HCT116 (cell line): ENCODE data around the gene DLG5. TPM values are rescaled to one million over a fixed set of nuclear protein-coding genes. Genes with fewer than 3 reads are reported as not detected.
A peak's percentile ranks its signal among the peaks of the same experiment; 100 is the strongest.

Experiments used
- ATAC-seq: fragments of 200-7000 bp; cut with Tn5 transposase; 2 replicates; pipeline ENCODE4 v1.9.1; 2020; ENCODE audit warnings: mild to moderate bottlenecking, moderate library complexity
- BruUV-seq: library from RNA; stranded (reverse); fragments of 400-500 nt; replicated peaks from 2 replicates; lab custom pipeline; 2021; lab: Mats Ljungman, UMichigan
- CTCF ChIA-PET: fragments of 300-600 bp; sonication (Branson Sonifier 250); formaldehyde crosslinking; loops from one replicate; lab custom pipeline; 2021; ENCODE audit warnings: antibody characterized with exemption; lab: Charles Lee
- POLR2A ChIA-PET: fragments of 300-600, 350-600 bp; sonication (Branson Sonifier 250); formaldehyde crosslinking; loops from one replicate; lab custom pipeline; 2021; ENCODE audit warnings: antibody characterized with exemption; lab: Charles Lee
- RAD21 ChIA-PET, 2 experiments: fragments of 300-600 bp; sonication (Branson Sonifier 250); formaldehyde crosslinking; loops; one replicate each; lab custom pipeline; 2023; ENCODE audit warnings: low total read pairs in 2 of 2; ENCODE audit not compliant: uncharacterized antibody in 2 of 2, unreplicated experiment in 2 of 2, low non-redundant PET in 1 of 2; lab: Charles Lee
- DNase-seq: peaks from one replicate; pipeline ENCODE4 v3.0.0-alpha.2; 2010; ENCODE audit warnings: low read depth, low spot score
- H2AFZ ChIP-seq: fragments of 200-600 bp; shearing (Covaris generic), sonication (generic); 2 replicates; pipeline ENCODE4 v1.6.1; 2017; ENCODE audit warnings: low read depth, mixed run types, mixed read lengths, antibody characterized with exemption, low read length; ENCODE audit not compliant: poor library complexity, severe bottlenecking
- H3K27ac ChIP-seq: 2 replicates; pipeline ENCODE4 v1.5.1; 2012; ENCODE audit warnings: low read depth, low read length
- H3K27me3 ChIP-seq: fragments of 200-600 bp; sonication (generic); 2 replicates; pipeline ENCODE4 v1.6.1; 2016; ENCODE audit warnings: mixed run types, low read length, mixed read lengths; ENCODE audit not compliant: insufficient read depth
- H3K36me3 ChIP-seq, 2 experiments: fragments of 200-500 bp in 1 of 2; fragments of 200-600 bp in 1 of 2; sonication (Bioruptor generic) in 1 of 2; sonication (generic) in 1 of 2; 2 replicates each; pipeline versions ENCODE4 v1.5.1 to v1.6.1; 2014 to 2016; ENCODE audit warnings: low read length in 2 of 2, inconsistent platforms in 1 of 2, mixed read lengths in 1 of 2, mixed run types in 1 of 2; ENCODE audit not compliant: insufficient read depth in 2 of 2, control insufficient read depth in 1 of 2
- H3K4me1 ChIP-seq, 2 experiments: fragments of 200-600 bp in 1 of 2; sonication (generic) in 1 of 2; 2 replicates each; pipeline versions ENCODE4 v1.5.1 to v1.6.1; 2012 to 2017; ENCODE audit warnings: low read length in 2 of 2, inconsistent platforms in 1 of 2, mild to moderate bottlenecking in 1 of 2, mixed read lengths in 1 of 2, mixed run types in 1 of 2, moderate library complexity in 1 of 2; ENCODE audit not compliant: insufficient read depth in 2 of 2, control insufficient read depth in 1 of 2
- H3K4me2 ChIP-seq: fragments of 200-600 bp; sonication (generic); 2 replicates; pipeline ENCODE4 v1.6.1; 2017; ENCODE audit warnings: mixed run types, low read length, mixed read lengths
- H3K4me3 ChIP-seq, 2 experiments: fragments of 200-600 bp in 1 of 2; sonication (generic) in 1 of 2; replicated peaks in 1 of 2; 2 replicates each; pipeline ENCODE4 v1.5.1; 2011 to 2016; ENCODE audit warnings: low read length in 2 of 2, control low read depth in 1 of 2, low read depth in 1 of 2, mild to moderate bottlenecking in 1 of 2, mixed read lengths in 1 of 2, mixed run types in 1 of 2
- H3K79me2 ChIP-seq: fragments of 200-600 bp; sonication (generic); 2 replicates; pipeline ENCODE4 v1.6.1; 2017; ENCODE audit warnings: mild to moderate bottlenecking, mixed run types, low read length, moderate library complexity, mixed read lengths; ENCODE audit not compliant: insufficient read depth
- H3K9ac ChIP-seq: fragments of 200-600 bp; sonication (generic); 2 replicates; pipeline ENCODE4 v1.6.1; 2016; ENCODE audit warnings: low read length, mixed read lengths
- H3K9me2 ChIP-seq: fragments of 200-600 bp; sonication (generic), shearing (Covaris generic); 2 replicates; pipeline ENCODE4 v1.6.1; 2017; ENCODE audit warnings: mixed run types, mild to moderate bottlenecking, moderate library complexity; ENCODE audit not compliant: insufficient read depth
- H3K9me3 ChIP-seq, 2 experiments: fragments of 200-500 bp in 1 of 2; fragments of 200-600 bp in 1 of 2; sonication (Bioruptor generic) in 1 of 2; sonication (generic) in 1 of 2; 2 replicates each; pipeline ENCODE4 v1.6.1; 2014 to 2017; ENCODE audit warnings: low read length in 2 of 2, mixed read lengths in 2 of 2, inconsistent platforms in 1 of 2, low read depth in 1 of 2, mild to moderate bottlenecking in 1 of 2, mixed run types in 1 of 2, moderate library complexity in 1 of 2; ENCODE audit not compliant: control insufficient read depth in 1 of 2, insufficient read depth in 1 of 2
- H4K20me1 ChIP-seq: fragments of 200-600 bp; sonication (generic), shearing (Covaris generic); 2 replicates; pipeline ENCODE4 v1.6.1; 2017; ENCODE audit warnings: mixed run types, mild to moderate bottlenecking, moderate library complexity; ENCODE audit not compliant: insufficient read depth
- CBX3 ChIP-seq: IDR thresholded peaks from 2 replicates; pipeline ENCODE4 v1.6.1; 2012; ENCODE audit warnings: low read depth
- CEBPB ChIP-seq: IDR thresholded peaks from 2 replicates; pipeline ENCODE4 v1.6.1; 2012; ENCODE audit warnings: low read depth
- CTCF ChIP-seq, 3 experiments: fragments of 200-600 bp in 1 of 3; sonication (generic) in 1 of 3; IDR thresholded peaks in 2 of 3; conservative IDR thresholded peaks in 1 of 3; 2 replicates each; pipeline ENCODE4 v1.5.1; 2012 to 2017; ENCODE audit warnings: low read depth in 2 of 3, low read length in 2 of 3, antibody characterized with exemption in 1 of 3, borderline replicate concordance in 1 of 3, control low read depth in 1 of 3, mild to moderate bottlenecking in 1 of 3, mixed read lengths in 1 of 3, mixed run types in 1 of 3, moderate library complexity in 1 of 3; ENCODE audit not compliant: insufficient read depth in 1 of 3
- EZH2 ChIP-seq: fragments of 200-600 bp; sonication (generic); IDR thresholded peaks from 2 replicates; pipeline ENCODE4 v1.6.1; 2017; ENCODE audit warnings: antibody characterized with exemption, mixed run types
- JUND ChIP-seq: IDR thresholded peaks from 2 replicates; pipeline ENCODE4 v1.6.1; 2012
- POLR2A ChIP-seq: IDR thresholded peaks from 2 replicates; pipeline ENCODE4 v1.7.0; 2011; ENCODE audit warnings: borderline replicate concordance; ENCODE audit not compliant: insufficient read depth, insufficient read length; ENCODE audit errors: extremely low read depth
- POLR2AphosphoS5 ChIP-seq: IDR thresholded peaks from 2 replicates; pipeline ENCODE4 v1.6.1; 2011; ENCODE audit warnings: mild to moderate bottlenecking, low read depth, low read length, moderate library complexity
- SIN3A ChIP-seq: IDR thresholded peaks from 2 replicates; pipeline ENCODE4 v1.6.1; 2012; ENCODE audit warnings: low read depth
- SP1 ChIP-seq: IDR thresholded peaks from 2 replicates; pipeline ENCODE4 v1.6.1; 2012; ENCODE audit warnings: low read depth
- SRF ChIP-seq: IDR thresholded peaks from 2 replicates; pipeline ENCODE4 v1.6.1; 2012; ENCODE audit warnings: low read depth
- TCF7L2 ChIP-seq: IDR thresholded peaks from 2 replicates; pipeline ENCODE4 v1.7.0; 2011; ENCODE audit warnings: borderline replicate concordance, inconsistent platforms; ENCODE audit not compliant: insufficient read depth, insufficient read length; ENCODE audit errors: extremely low read depth
- ZFX ChIP-seq: fragments of 450-650 bp; IDR thresholded peaks from 2 replicates; pipeline ENCODE4 v1.6.1; 2017
- intact Hi-C: fragments of 100-400 bp; cut with micrococcal nuclease; formaldehyde crosslinking; loops from 2 replicates; pipeline ENCODE4 v1.10.0; 2022
- total RNA-seq: library from RNA; stranded (reverse); gene quantifications from one replicate; pipeline ENCODE4 v1.2.1, GENCODE V29; 2021; ENCODE audit not compliant: unreplicated experiment
- TF ChIP-seq, protein P1 (sequence below): IDR thresholded peaks from 2 replicates; pipeline ENCODE4 v1.6.1; 2011; ENCODE audit warnings: mild to moderate bottlenecking, low read length, moderate library complexity; ENCODE audit not compliant: insufficient replicate concordance; ENCODE audit errors: extremely low read depth

Gene DLG5
- total RNA-seq, 1 experiment from 2014 or later: 44.8 TPM

DNA sequence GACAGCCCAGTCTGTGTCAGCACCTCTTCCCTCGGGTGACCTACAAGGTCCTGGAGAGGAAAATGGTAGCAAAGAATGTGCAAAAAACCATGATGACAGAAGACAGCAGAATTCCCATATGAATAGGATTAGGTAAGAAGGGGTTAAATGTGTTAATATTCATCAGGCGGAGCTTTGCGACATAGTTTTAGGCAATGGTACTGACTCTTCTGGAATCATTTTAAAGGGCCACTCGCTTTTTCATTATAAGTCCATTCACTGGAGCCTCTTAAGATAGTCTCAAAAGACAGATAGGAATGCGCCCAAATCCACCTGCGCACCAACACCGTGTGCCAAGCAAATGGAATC is 38.2 kb downstream of the DLG5 start:
- no peak for TF ChIP-seq TCF7L2
- TF ChIP-seq SRF: no peak
- no peak for TF ChIP-seq EZH2
- H2AFZ ChIP-seq: no peak overlapping the region
- ATAC-seq: no peak
- no peaks in the 10 kb centered on the region for H3K9me2 ChIP-seq
- no peaks in the 10 kb centered on the region for H3K9me3 ChIP-seq
- H3K4me3 ChIP-seq: no peak overlapping the region
- H3K36me3 ChIP-seq: no peaks in the 10 kb centered on the region
- 0 out of 2 replicates have a peak overlapping the region, but pooled peaks have one; percentile 59 for H3K27ac ChIP-seq
- peaks cover 4% of the 10 kb centered on the region; the same call in 1 of the 2 replicates for H4K20me1 ChIP-seq
- peak overlapping the region; percentile 68; the same call in 1 of the 2 replicates for H3K4me2 ChIP-seq
- H3K79me2 ChIP-seq: peaks cover 74% of the 10 kb centered on the region
- ChIA-PET POLR2A (no interaction called here), RAD21 (no interaction called here), CTCF (no interaction called here)
- no peaks in the 10 kb centered on the region for H3K27me3 ChIP-seq
- H3K4me1 ChIP-seq: peaks cover 24 to 37% of the 10 kb centered on the region in 2 experiments
- intact Hi-C loops: no loop called here
- no TSS peak for BruUV-seq
- H3K9ac ChIP-seq: no peak overlapping the region
- no peak for DNase-seq

DNA sequence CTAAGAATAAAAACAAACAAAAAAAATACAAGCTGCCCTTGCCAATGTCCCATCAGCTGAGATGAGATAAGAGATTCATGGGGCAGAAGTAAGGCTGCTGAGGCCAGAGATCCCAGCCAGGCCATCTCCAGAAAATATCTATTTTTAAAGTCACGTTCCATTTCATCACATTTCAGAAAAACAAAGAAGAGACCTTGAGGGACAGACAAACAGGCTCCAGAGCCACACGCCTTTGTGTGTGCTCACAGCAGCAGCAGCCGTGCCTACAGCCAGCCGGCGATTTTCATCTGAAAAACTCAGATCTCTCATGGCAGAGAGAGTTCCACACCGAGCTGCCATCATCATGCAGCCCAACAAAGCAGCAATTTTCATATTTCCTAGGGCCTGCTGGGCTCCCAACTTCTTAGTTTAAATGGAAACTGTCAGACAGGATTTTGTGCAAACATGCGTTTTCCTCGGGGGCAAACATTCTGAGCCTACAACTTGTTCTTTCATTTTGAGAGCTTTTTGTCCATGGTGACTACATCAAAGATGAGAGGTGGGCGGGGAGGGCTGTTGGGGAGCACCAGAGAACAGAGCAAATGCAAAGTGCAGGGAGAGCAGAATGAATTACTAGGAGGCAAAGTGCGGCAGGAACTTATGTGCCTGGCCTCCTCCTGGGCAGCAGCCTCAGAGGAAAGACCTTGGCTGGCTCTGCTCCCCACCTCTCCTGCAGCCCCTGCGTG is 38.8 kb downstream of the DLG5 start:
- ChIA-PET CTCF (interaction anchor here (1.9 kb wide), 1 partner anchor 87 kb away, joined by 5 read pairs; no protein-coding TSS in a partner anchor), RAD21 (no interaction called here), POLR2A (no interaction called here)
- H3K9ac ChIP-seq: no peak overlapping the region
- H3K36me3 ChIP-seq: no peaks in the 10 kb centered on the region
- BruUV-seq: no TSS peak
- H3K27me3 ChIP-seq: no peaks in the 10 kb centered on the region
- no peaks in the 10 kb centered on the region for H3K9me3 ChIP-seq
- no peak for ATAC-seq
- H3K4me1 ChIP-seq: peaks cover 24 to 37% of the 10 kb centered on the region in 2 experiments
- DNase-seq: no peak
- intact Hi-C loops: no loop called here
- no peak overlapping the region for H2AFZ ChIP-seq
- H3K9me2 ChIP-seq: no peaks in the 10 kb centered on the region
- no peak overlapping the region for H3K27ac ChIP-seq
- peaks cover 4% of the 10 kb centered on the region; the same call in 1 of the 2 replicates for H4K20me1 ChIP-seq
- no peak overlapping the region for H3K4me3 ChIP-seq
- peaks cover 74% of the 10 kb centered on the region for H3K79me2 ChIP-seq
- H3K4me2 ChIP-seq: no peak overlapping the region
- TF ChIP-seq SP1 (no peak), POLR2A (no peak), CEBPB (no peak), JUND (no peak), SRF (no peak), EZH2 (no peak), ZFX (no peak), CBX3 (no peak), SIN3A (no peak), CTCF (IDR thresholded peaks at IDR 0.05 in 2 of 3, conservative IDR thresholded peaks at IDR 0.05 in 1 of 3; ENCODE audit: borderline replicate concordance in 1 of 3, insufficient read depth in 1 of 3, low read depth in 2 of 3, low read length in 2 of 3) (no peak), POLR2AphosphoS5 (no peak)
- TF ChIP-seq, protein P1, sequence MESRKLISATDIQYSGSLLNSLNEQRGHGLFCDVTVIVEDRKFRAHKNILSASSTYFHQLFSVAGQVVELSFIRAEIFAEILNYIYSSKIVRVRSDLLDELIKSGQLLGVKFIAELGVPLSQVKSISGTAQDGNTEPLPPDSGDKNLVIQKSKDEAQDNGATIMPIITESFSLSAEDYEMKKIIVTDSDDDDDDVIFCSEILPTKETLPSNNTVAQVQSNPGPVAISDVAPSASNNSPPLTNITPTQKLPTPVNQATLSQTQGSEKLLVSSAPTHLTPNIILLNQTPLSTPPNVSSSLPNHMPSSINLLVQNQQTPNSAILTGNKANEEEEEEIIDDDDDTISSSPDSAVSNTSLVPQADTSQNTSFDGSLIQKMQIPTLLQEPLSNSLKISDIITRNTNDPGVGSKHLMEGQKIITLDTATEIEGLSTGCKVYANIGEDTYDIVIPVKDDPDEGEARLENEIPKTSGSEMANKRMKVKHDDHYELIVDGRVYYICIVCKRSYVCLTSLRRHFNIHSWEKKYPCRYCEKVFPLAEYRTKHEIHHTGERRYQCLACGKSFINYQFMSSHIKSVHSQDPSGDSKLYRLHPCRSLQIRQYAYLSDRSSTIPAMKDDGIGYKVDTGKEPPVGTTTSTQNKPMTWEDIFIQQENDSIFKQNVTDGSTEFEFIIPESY: no peak
